Left colon (tissue), 2 donors: ENCODE measurements around the gene DYSF. TPM values are rescaled to one million over a fixed set of nuclear protein-coding genes. Genes with fewer than 3 reads are reported as not detected.

Experiments used
- ATAC-seq: fragments of 200-7000 bp; cut with Tn5 transposase; one replicate; pipeline ENCODE4 v1.9.1; 2020; ENCODE audit warnings: mild to moderate bottlenecking, moderate library complexity
- DNase-seq, 2 donors: peaks; one replicate each; pipeline ENCODE4 v3.0.0-alpha.2; 2020
- intact Hi-C, 2 donors: fragments of 100-400 bp; cut with DNase I in 1 of 2; cut with micrococcal nuclease in 1 of 2; formaldehyde crosslinking; loops; one replicate each; pipeline versions ENCODE4 v1.11.2 to v1.14.0; 2022; cut with DNase I, micrococcal nuclease
- total RNA-seq, 2 donors: library from RNA; stranded (reverse); fragmentation: NEBNext Ultra II Directional; extraction: Animal tissue kit (Norgen Biotek cat#: 25700); gene quantifications; one replicate each; pipeline ENCODE4 v1.2.1, GENCODE V29; 2021
- donor health status: DM: no; HTN: no; CAD: no.
- donor health status: DM: yes; HTN: yes; CAD: no.

The DYSF gene
- total RNA-seq, 2 donors from 2014 or later: 2.4 to 5.0 TPM

- ATAC-seq (no peak), DNase-seq (no peak)
- intact Hi-C loops: no loop called here
Observed at GRCh38 chr2:71681626-71682025, 228.3 kb downstream of the DYSF start.

DNA sequence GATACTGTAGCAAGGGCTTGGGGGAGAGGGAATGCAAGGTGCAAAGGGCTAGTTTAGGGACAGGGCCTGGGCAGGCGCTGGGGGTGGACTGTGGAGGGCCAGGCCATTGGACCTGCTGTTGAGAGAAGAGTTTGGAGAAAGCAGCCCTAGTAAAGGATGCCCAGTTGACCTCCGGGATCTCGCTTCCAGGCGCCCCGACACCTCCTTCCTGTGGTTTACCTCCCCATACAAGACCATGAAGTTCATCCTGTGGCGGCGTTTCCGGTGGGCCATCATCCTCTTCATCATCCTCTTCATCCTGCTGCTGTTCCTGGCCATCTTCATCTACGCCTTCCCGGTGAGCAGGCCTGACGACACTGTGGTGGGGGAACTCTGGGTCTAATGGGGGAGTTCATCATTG, 229.0 kb downstream of the DYSF start:
- DNase-seq: no peak
- intact Hi-C loops: no loop called here
- no peak for ATAC-seq

GRCh38 chr2:71683070-71683469, 229.7 kb downstream of the DYSF start:
- ATAC-seq (no peak), DNase-seq (no peak)
- intact Hi-C loops: no loop called here

DNA sequence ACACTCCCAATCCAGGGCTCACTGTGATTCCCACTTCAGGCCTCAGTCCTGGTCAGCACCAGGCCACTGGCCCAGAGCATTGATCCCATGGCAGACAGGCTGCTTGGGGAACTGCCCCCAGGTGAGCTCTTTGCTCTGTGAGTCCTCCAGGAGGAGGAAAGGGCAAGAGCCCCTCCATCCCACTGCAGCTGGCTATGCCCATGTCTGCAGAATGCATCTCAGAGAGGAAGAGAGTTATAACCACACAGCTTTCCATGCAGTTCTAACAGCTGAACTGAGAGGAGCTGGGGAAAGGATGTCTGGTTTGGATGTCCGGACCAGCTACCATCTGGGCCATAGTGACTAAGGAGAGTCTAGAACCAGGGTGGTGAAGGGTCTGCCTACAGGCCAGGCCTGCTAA, 230.3 kb downstream of the DYSF start:
- ATAC-seq (no peak), DNase-seq (no peak)
- intact Hi-C loops: no loop called here

- ATAC-seq: no peak
- DNase-seq: no peak
- intact Hi-C loops: no loop called here
Observed at GRCh38 chr2:71684226-71685072, 231.1 kb downstream of the DYSF start.

DNA sequence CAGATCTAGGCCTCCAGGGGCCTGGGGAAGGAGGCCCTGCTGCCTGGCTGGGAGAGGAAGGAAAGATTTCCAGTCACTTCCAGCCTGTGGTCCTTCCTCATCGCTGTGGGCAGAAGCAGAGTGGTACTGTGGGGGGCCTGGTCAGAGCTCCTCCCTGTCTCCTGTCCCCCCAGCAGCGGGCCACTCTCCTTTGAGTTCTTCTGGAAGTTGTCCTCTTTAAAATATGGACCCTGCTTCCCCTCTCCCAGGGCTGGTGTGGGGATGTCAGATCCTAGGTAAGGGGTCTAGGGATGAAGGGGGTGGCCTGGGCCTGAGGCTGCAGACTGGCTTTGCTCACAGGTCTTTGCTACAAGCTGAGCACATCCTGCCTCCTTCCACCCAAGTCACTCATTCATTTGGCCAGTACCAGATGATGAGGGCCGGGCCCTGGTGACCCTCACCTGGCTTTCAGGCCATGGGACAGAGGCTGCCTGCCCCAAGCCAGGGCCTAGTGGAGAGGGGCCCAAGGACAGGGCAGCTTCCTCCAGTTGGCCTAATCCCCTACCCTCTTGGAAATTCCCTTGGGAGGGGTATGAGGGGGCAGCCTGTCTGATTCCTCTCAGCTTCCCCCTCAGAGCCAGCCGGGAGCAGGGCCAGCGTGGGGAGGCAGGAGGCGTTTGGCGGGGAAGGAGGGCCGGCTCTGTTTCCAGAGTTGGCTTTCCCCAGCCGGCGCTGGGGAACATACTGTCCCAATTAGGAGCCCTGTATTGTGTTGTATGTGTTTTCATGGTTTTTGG, 231.9 kb downstream of the DYSF start:
- no peak for DNase-seq
- intact Hi-C loops: no loop called here
- no peak for ATAC-seq

DNA sequence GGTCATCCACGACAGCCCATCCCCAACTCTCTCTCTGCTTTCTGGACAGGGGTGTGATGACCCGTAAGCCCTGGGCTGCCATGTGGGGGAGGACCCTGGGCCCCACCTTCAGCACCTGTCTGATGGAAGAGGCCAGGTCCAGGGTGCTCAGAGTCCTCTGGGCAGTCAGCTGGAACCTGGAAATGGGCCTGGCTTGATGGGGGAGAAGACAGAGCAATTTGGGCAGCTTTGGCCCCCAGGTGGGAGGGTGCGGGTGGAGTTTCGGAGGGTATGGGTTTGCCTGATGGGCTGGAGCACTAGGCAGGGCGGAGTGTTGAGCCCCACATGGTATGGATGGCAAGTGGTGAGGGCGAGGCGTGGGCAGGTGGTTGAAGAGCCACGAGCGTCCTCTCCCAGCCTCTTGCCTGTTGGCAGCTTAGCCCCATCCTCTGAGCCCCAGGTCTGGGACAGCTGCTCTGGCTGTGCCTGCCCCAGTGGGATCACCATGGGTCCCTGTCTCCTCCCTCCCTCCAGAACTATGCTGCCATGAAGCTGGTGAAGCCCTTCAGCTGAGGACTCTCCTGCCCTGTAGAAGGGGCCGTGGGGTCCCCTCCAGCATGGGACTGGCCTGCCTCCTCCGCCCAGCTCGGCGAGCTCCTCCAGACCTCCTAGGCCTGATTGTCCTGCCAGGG, 232.7 kb downstream of the DYSF start:
- intact Hi-C loops: no loop called here
- ATAC-seq (no peak), DNase-seq (no peak)

GRCh38 chr2:71686781-71687180, 233.4 kb downstream of the DYSF start:
- intact Hi-C loops: no loop called here
- no peak for ATAC-seq
- no peak for DNase-seq

DNA sequence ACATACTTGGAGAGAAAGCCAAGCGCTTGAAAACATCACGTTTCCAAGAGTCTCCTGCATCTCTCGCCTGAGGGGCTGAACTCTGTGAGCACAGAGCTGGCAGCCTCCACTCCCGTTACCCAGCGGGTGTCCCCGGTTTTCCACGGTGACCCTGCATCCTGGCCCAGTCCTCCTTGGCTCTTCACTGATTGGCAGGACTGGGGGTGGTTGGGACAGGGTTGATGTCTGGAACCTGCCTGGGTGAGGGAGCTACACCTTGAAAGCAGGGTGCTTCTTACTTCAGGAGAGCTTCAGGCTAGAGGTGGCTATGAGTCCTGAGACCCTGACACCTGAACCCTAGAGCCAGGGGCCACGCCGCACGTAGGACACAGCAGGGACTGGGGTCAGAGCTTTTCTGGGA, 234.1 kb downstream of the DYSF start:
- intact Hi-C loops: no loop called here
- ATAC-seq: no peak
- DNase-seq: no peak

- no peak for DNase-seq
- ATAC-seq: no peak
- intact Hi-C loops: no loop called here
Observed at GRCh38 chr2:71688530-71688929, 235.2 kb downstream of the DYSF start.

GRCh38 chr2:71689393-71689792, 236.0 kb downstream of the DYSF start:
- no peak for DNase-seq
- ATAC-seq: no peak
- intact Hi-C loops: no loop called here

GRCh38 chr2:71689968-71690834, 236.8 kb downstream of the DYSF start:
- DNase-seq: no peak
- ATAC-seq: no peak
- intact Hi-C loops: no loop called here

- intact Hi-C loops: no loop called here
- DNase-seq: no peak
- no peak for ATAC-seq
Observed at GRCh38 chr2:71690876-71691475, 237.6 kb downstream of the DYSF start.

- intact Hi-C loops: no loop called here
- no peak for DNase-seq
Observed at GRCh38 chr2:71691747-71692441, 238.5 kb downstream of the DYSF start.

GRCh38 chr2:71692621-71693277, 239.4 kb downstream of the DYSF start:
- intact Hi-C loops: no loop called here
- peak in 1 of 2 donors; percentile 8 for DNase-seq
- ATAC-seq: no peak

More at GRCh38 chr2:71691747-71692441, 238.5 kb downstream of the DYSF start:
- no peak for ATAC-seq

GRCh38 chr2:71693286-71694270, 240.2 kb downstream of the DYSF start:
- ATAC-seq (no peak), DNase-seq (peak in 1 of 2 donors; percentile 10)
- intact Hi-C loops: no loop called here
